Measurements from ENCODE around the gene ATG4B. TPM values are rescaled to one million over a fixed set of nuclear protein-coding genes. Genes with fewer than 3 reads are reported as not detected.

The ATG4B gene
- total RNA-seq, 1 experiment from 2014 or later: 118 TPM

GRCh38 chr2:241636182-241637017, 1.1 kb upstream of the ATG4B start:
- DNase-seq (ENCODE audit: low spot score): peak; percentile 24
- in situ Hi-C loops (cut with HindIII; ENCODE audit: low sequenced_read_pairs): no loop called here

- in situ Hi-C loops (cut with HindIII; ENCODE audit: low sequenced_read_pairs): no loop called here
- no peak for DNase-seq (ENCODE audit: low spot score)
These were observed 535 bp downstream of the ATG4B start for GRCh38 chr2:241637795-241638660.

- in situ Hi-C loops (cut with HindIII; ENCODE audit: low sequenced_read_pairs): no loop called here
- no peak for DNase-seq (ENCODE audit: low spot score)
These were observed 1.4 kb downstream of the ATG4B start for GRCh38 chr2:241638940-241639339.

GRCh38 chr2:241639385-241639784, 1.9 kb downstream of the ATG4B start:
- in situ Hi-C loops (cut with HindIII; ENCODE audit: low sequenced_read_pairs): no loop called here
- DNase-seq (ENCODE audit: low spot score): no peak

GRCh38 chr2:241640165-241640795, 2.8 kb downstream of the ATG4B start:
- in situ Hi-C loops (cut with HindIII; ENCODE audit: low sequenced_read_pairs): no loop called here

GRCh38 chr2:241641631-241642030, 4.1 kb downstream of the ATG4B start:
- in situ Hi-C loops (cut with HindIII; ENCODE audit: low sequenced_read_pairs): no loop called here

More at GRCh38 chr2:241640165-241640795, 2.8 kb downstream of the ATG4B start:
- no peak for DNase-seq (ENCODE audit: low spot score)

GRCh38 chr2:241645056-241645914, 7.8 kb downstream of the ATG4B start:
- in situ Hi-C loops (cut with HindIII; ENCODE audit: low sequenced_read_pairs): no loop called here
- DNase-seq (ENCODE audit: low spot score): no peak

More at GRCh38 chr2:241641631-241642030, 4.1 kb downstream of the ATG4B start:
- DNase-seq (ENCODE audit: low spot score): no peak

GRCh38 chr2:241645915-241646645, 8.6 kb downstream of the ATG4B start:
- in situ Hi-C loops (cut with HindIII; ENCODE audit: low sequenced_read_pairs): no loop called here
- DNase-seq (ENCODE audit: low spot score): no peak

- no peak for DNase-seq (ENCODE audit: low spot score)
- in situ Hi-C loops (cut with HindIII; ENCODE audit: low sequenced_read_pairs): no loop called here
These were observed 11.0 kb downstream of the ATG4B start for GRCh38 chr2:241648453-241648852.

GRCh38 chr2:241649404-241649803, 11.9 kb downstream of the ATG4B start:
- peak; percentile 44 for DNase-seq (ENCODE audit: low spot score)
- in situ Hi-C loops (cut with HindIII; ENCODE audit: low sequenced_read_pairs): no loop called here

GRCh38 chr2:241649927-241650326, 12.4 kb downstream of the ATG4B start:
- no peak for DNase-seq (ENCODE audit: low spot score)
- in situ Hi-C loops (cut with HindIII; ENCODE audit: low sequenced_read_pairs): no loop called here

- DNase-seq (ENCODE audit: low spot score): no peak
- in situ Hi-C loops (cut with HindIII; ENCODE audit: low sequenced_read_pairs): no loop called here
These were observed 14.6 kb downstream of the ATG4B start for GRCh38 chr2:241652142-241652541.

GRCh38 chr2:241652722-241653121, 15.2 kb downstream of the ATG4B start:
- in situ Hi-C loops (cut with HindIII; ENCODE audit: low sequenced_read_pairs): no loop called here
- DNase-seq (ENCODE audit: low spot score): no peak

- in situ Hi-C loops (cut with HindIII; ENCODE audit: low sequenced_read_pairs): no loop called here
- no peak for DNase-seq (ENCODE audit: low spot score)
These were observed 15.8 kb downstream of the ATG4B start for GRCh38 chr2:241653210-241653750.

- no peak for DNase-seq (ENCODE audit: low spot score)
- in situ Hi-C loops (cut with HindIII; ENCODE audit: low sequenced_read_pairs): no loop called here
These were observed 17.1 kb downstream of the ATG4B start for GRCh38 chr2:241654551-241654950.

- no peak for DNase-seq (ENCODE audit: low spot score)
- in situ Hi-C loops (cut with HindIII; ENCODE audit: low sequenced_read_pairs): no loop called here
These were observed 18.2 kb downstream of the ATG4B start for GRCh38 chr2:241655516-241656189.

- no peak for DNase-seq (ENCODE audit: low spot score)
- in situ Hi-C loops (cut with HindIII; ENCODE audit: low sequenced_read_pairs): no loop called here
These were observed 18.8 kb downstream of the ATG4B start for GRCh38 chr2:241656190-241656741.

Data from G401 (cell line).